T-helper 22 cell (primary cell): ENCODE results near the gene CCDC92B.

Source experiments
- DNase-seq: peaks from one replicate; pipeline ENCODE4 v3.0.0-alpha.2; 2020; ENCODE audit warnings: low read depth

Gene CCDC92B

GRCh38 chr17:2721603-2722002, 27.8 kb downstream of the CCDC92B start:
- no peak for DNase-seq

DNA sequence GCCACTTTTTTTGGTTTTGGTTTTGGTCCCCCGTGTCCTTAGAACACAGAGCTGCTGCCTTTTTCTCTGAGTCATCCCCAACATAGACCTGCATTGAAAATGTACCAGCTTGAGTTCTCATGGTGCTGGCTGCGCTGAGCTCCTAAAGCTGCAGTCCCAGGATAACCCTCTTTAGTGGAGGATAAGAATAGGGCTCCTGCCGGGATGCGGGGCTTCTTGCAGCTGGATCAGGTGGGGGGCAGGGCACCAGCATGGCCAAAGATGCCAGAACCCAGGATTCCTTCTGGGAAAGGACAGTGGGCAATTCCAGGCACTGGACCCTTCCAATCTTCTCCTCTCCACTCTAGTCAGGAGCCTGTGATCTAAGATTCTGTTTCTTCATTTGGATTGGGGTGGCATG, 29.6 kb downstream of the CCDC92B start:
- DNase-seq, result no peak

GRCh38 chr17:2718150-2718938, 31.1 kb downstream of the CCDC92B start:
- DNase-seq, result no peak

- DNase-seq, result no peak
Measured at GRCh38 chr17:2716649-2717048, 32.8 kb downstream of the CCDC92B start.

GRCh38 chr17:2713881-2714280, 35.6 kb downstream of the CCDC92B start:
- no peak for DNase-seq

GRCh38 chr17:2712300-2713043, 37.0 kb downstream of the CCDC92B start:
- no peak for DNase-seq

GRCh38 chr17:2711608-2712299, 37.7 kb downstream of the CCDC92B start, which contains the start of gene CLUH:
Gene CLUH, minus strand, starts transcription at chr17:2711764. Its CDS starts 103 bp downstream, at chr17:2711661.
- DNase-seq, result peak; percentile 91

GRCh38 chr17:2710803-2711607, 38.4 kb downstream of the CCDC92B start:
- DNase-seq, result no peak

GRCh38 chr17:2710071-2710802, 39.2 kb downstream of the CCDC92B start:
- no peak for DNase-seq

DNA sequence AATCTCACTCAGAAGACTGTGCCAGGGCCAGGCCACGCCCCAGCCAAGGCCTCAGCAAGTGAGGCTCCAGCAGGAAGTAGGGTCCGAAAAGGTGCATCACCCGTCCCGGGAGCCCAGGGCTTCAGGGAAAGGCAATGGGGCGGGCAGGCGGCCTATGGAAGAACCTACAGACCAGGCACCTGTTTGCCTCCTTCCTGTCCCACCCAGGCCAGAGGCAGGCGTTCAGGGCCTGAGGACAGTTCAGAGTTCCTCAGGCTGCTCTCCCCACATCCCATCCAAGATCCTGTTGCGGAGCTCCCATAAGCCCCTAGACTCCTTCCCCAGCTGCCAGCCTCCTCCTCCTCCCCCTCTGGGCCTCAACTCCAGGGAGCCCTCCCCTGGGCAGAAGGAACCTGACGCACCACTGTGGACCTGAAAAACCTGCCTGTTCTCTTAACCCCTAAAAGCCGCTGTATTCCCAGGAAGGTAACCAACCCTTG, 40.2 kb downstream of the CCDC92B start:
- no peak for DNase-seq

DNA sequence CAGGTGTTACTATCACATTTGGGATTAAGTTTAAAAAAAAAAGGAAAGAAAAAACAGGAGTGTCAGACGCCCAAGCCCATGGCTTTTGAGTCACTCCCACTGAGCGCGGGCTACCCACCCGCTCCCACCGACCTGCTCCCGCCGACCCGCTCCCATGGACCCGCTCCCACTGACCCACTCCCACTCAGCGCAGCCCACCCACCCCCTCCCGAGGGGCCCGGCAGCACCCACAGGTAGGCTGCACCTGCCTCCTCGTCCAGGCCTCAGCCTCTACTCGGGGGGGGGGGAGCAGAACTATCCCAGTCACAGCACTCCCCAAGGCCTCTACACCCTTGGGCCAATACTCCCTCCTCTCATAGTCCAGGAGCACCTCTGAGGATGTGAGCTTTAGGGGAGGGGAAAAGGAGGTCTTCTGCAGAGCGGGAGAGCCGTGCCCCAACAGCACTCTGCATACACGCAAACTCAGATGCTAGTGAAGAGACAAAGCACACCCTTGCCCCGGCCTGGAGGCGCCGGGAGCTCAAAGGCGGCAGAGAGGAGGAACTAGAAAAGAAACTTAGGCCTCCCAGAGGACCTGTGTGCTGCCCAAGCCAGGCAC, 40.8 kb downstream of the CCDC92B start:
- DNase-seq, result no peak

DNA sequence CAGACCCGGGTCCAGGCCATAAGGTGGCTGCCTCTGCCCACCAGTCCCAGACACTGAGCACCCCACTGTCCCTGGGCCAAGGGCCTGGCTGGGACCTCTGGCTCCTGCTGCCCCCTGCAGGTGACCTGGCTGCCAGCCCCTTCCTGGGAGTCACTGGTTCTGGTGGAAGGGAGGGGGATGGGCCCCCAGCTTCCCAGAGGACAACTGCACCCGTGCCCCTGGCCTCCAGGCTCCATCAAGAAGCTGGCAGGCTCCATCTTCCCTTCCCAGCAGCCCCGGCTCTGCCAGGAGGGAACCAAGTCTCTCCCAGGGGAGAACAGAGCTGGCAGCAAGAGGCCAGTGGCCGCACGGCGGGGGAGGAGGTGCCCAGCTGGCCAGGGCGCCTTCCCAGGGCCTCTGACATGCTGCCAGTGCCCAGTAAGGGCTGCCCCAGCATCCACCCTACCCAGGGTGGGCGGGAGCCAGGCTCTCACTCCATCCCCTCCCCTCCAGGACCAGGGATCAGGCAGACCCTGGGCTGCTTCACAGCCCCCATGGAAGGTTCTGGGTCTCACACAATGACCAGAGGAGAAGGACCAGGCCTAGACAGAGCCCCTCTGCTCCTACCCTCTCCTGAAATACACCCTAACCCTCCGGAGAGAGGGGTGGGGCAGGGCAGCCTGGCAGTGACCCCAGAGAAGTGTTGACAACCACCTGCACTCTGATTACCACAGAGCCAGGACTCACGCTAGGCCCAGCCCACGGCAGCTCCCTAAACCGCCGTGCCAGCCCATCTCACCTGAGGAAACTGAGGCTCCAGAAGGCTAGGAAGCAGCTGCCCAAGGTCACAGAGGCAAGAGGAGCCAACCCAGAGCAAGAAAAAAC, 41.5 kb downstream of the CCDC92B start:
- DNase-seq, result no peak

DNA sequence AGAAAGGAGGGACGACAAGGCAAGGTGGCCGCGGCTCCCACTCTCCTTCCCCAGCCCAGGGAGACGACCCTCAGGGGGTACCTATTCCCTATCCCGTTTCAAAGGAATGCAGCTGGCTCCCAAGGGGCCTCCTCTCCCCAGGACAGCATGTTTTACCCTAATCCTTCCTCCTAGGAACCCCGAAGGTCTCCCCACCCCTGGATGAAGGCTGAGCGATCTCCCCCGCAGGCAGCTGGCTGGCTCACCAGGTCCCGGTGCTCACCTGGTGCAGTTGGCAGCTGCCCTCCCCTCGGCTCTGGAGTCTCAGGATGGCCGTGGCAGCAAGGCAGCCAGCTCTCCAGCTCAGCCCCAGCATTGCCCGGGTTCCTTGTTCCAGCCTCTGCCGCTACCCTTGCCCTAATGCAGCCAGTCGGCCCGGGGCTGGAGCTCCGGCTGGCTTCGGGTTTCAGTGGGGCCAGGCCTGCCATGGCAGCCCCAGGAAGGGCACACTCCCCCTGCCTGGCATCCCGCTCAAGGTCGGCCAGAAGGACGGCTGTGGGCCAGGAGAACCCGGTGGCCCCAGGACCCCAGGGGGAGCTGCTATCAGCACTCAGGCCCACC, 42.4 kb downstream of the CCDC92B start:
- no peak for DNase-seq

DNA sequence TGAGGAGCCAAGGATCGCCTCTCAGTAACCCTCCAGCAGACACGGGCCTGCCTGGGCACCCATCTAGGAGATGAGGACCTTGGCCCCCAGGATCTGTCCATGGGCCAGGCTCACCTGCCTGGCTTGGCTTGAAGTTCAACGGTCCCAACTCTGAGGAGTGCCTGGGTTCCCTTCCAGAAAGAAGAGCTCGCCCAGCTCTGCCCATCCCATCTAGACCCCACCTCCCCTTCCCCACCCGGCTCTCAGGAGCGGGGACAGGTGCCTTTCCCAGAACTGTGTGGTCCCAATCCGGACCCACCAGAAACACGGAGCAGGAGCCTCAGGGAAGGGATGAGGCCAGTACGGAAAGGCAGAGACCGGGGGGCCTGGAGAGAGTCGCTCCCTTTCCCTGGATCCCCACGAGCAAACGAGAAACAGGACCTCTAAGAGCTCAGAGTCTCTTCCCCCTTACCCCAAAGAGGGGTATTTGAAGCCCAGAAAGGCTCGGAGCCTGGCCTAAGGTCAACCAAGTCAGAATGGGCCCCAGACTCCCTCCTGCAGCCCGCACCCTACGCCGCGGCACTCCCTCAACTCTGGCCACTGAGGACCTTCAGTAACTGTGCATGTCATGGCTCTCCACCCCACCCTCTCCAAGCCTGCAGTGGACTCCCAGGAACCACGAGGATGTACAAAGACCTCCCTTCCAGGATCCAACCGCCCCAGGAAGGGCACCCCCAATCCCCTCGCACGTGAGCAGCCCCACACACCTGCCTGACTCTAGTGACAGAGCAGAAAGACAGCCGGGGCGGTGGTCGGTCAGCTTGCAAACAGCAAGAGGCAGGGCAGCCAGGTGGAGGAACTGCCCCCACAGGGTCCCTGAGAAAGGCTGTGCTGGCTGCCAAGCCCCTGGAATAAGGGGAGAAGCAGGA, 43.3 kb downstream of the CCDC92B start:
- DNase-seq, result no peak

GRCh38 chr17:2705263-2705662, 44.2 kb downstream of the CCDC92B start:
- no peak for DNase-seq

DNA sequence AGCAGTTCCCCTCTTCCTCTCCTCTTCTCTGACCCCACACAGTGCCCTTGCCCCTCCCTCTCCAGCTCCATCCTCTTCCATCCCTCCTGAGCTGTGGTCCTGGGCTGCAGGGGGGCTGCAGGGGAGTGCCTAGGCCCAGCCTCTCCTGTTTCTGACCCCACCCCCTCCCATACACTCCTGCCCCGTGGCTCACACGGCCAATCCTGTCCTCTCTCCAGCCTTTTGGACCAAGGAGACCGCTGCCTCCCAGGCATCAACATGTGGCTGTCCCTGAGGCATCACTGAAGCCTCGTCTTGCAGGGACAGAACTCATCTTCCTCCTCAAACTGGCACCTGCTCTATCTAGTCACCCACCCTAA, 44.6 kb downstream of the CCDC92B start:
- no peak for DNase-seq

GRCh38 chr17:2704031-2704889, 45.2 kb downstream of the CCDC92B start:
- DNase-seq, result no peak
